ENCODE data around the gene FAM229B.
A peak's percentile ranks its signal among the peaks of the same experiment; 100 is the strongest.

GRCh38 chr6:112116221-112116620 is 28.8 kb downstream of the FAM229B start:
- TF ChIP-seq CTCF (IDR thresholded peaks at IDR 0.05; ENCODE audit: control extremely low read depth in 1 of 3, insufficient read depth in 1 of 3, low read depth in 1 of 3, low read length in 3 of 3), result peak in 2 of 3 experiments; percentile 17 to 33; a peak in 2 of 4 replicates
- no peak for TF ChIP-seq EZH2 (IDR thresholded peaks at IDR 0.05; ENCODE audit: low read depth, low read length, severe bottlenecking)
- no peak for TF ChIP-seq HDAC2 (IDR thresholded peaks at IDR 0.05; ENCODE audit: borderline replicate concordance in 1 of 2, low read depth in 2 of 2, low read length in 2 of 2)
- TF ChIP-seq CHD1 (IDR thresholded peaks at IDR 0.05; ENCODE audit: low read depth, low read length), result no peak

Data from H1 (cell line).